ENCODE measurements around the gene KCNQ1. TPM values are rescaled to one million over a fixed set of nuclear protein-coding genes. Genes with fewer than 3 reads are reported as not detected.

The KCNQ1 gene
- total and polyA plus RNA-seq, 9 donors = 1.4 to 17.2 (median 3.8) TPM

DNA sequence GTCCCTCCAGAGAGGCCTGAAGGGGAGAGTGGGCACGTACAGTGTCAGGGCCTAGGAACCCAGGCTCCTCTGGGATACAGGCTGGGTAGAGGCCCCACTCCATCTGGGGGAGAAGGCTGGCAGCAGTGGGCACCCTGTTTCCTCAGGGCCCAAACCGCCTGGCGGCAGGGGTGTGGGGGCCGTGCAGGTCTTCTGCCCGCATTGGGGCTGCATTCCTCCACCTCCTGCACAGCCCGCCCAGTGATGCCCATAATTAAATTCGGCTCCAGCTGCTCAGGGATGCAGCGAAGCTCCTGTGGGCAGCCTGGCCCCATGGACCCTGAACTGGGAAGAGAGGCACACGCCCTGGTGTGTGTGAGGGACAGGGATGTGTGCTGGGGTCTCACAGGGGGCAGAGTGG, 219.6 kb downstream of the KCNQ1 start:
- no peak overlapping the region for H3K4me3 ChIP-seq
- WGBS, 3 donors = 87 to 93% (median 91%) methylated on average over 9 of the region's 9 CpGs
- no peaks in the 10 kb centered on the region for H3K36me3 ChIP-seq
- DNase-seq = peak in 1 of 5 donors; percentile 29
- no peaks in the 10 kb centered on the region for H3K9me3 ChIP-seq
- no peak for TF ChIP-seq EP300 (IDR thresholded peaks at IDR 0.05)
- TF ChIP-seq, protein P1, sequence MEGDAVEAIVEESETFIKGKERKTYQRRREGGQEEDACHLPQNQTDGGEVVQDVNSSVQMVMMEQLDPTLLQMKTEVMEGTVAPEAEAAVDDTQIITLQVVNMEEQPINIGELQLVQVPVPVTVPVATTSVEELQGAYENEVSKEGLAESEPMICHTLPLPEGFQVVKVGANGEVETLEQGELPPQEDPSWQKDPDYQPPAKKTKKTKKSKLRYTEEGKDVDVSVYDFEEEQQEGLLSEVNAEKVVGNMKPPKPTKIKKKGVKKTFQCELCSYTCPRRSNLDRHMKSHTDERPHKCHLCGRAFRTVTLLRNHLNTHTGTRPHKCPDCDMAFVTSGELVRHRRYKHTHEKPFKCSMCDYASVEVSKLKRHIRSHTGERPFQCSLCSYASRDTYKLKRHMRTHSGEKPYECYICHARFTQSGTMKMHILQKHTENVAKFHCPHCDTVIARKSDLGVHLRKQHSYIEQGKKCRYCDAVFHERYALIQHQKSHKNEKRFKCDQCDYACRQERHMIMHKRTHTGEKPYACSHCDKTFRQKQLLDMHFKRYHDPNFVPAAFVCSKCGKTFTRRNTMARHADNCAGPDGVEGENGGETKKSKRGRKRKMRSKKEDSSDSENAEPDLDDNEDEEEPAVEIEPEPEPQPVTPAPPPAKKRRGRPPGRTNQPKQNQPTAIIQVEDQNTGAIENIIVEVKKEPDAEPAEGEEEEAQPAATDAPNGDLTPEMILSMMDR (IDR thresholded peaks at IDR 0.05) = no peak
- no peak for TF ChIP-seq POLR2A (IDR thresholded peaks at IDR 0.05)
- no peak overlapping the region for H3K27ac ChIP-seq
- no peaks in the 10 kb centered on the region for H3K4me1 ChIP-seq (ENCODE audit: insufficient read depth)
- intact Hi-C loops (cut with DNase I) = no loop called here
- H3K27me3 ChIP-seq = no peaks in the 10 kb centered on the region

DNA sequence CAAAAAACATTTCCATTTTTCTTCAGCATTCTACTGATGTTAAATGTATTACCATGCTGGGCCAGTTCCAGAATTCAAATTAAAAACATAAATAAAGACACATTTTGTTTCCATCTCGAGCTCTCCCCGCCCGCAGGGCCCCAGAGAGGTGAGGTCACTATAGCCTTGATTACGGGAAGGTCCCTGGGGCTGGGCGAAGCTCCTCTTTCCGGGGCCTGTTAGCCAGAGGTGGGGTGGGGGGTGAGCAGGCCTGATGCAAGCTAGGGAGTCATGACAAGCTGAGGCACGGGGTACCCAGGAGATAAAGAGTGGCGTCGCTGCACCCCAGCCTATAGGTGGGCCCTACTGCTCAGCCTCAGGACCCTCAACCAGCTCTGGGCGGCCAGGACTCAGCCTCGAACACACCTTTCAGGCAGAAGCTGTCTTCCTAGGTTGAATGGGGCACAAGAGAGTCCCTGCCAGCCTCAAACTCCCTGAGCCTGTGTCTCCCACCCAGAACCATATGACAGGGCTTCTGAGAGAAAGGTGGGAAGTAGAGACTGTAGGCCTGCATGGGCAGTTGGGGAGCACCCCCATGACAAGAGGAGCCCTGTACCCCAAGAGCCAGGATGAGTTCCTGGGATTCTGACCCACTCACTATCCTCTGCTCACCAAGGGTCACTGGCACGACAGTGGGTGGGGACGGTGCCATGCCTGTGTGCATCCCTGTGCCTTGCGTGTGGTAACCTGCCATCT, 220.2 kb downstream of the KCNQ1 start:
- TF ChIP-seq POLR2A (IDR thresholded peaks at IDR 0.05) = no peak
- no peak for TF ChIP-seq EP300 (IDR thresholded peaks at IDR 0.05)
- TF ChIP-seq, protein P1 (IDR thresholded peaks at IDR 0.05) = no peak
- no peak overlapping the region for H3K4me3 ChIP-seq
- H3K27me3 ChIP-seq = no peaks in the 10 kb centered on the region
- 70 to 82% (median 76%) methylated on average over 14 of the region's 14 CpGs for WGBS, 3 donors
- H3K27ac ChIP-seq = no peak overlapping the region
- H3K36me3 ChIP-seq = no peaks in the 10 kb centered on the region
- DNase-seq = no peak
- H3K4me1 ChIP-seq (ENCODE audit: insufficient read depth) = no peaks in the 10 kb centered on the region
- no peaks in the 10 kb centered on the region for H3K9me3 ChIP-seq
- intact Hi-C loops (cut with DNase I) = no loop called here

DNA sequence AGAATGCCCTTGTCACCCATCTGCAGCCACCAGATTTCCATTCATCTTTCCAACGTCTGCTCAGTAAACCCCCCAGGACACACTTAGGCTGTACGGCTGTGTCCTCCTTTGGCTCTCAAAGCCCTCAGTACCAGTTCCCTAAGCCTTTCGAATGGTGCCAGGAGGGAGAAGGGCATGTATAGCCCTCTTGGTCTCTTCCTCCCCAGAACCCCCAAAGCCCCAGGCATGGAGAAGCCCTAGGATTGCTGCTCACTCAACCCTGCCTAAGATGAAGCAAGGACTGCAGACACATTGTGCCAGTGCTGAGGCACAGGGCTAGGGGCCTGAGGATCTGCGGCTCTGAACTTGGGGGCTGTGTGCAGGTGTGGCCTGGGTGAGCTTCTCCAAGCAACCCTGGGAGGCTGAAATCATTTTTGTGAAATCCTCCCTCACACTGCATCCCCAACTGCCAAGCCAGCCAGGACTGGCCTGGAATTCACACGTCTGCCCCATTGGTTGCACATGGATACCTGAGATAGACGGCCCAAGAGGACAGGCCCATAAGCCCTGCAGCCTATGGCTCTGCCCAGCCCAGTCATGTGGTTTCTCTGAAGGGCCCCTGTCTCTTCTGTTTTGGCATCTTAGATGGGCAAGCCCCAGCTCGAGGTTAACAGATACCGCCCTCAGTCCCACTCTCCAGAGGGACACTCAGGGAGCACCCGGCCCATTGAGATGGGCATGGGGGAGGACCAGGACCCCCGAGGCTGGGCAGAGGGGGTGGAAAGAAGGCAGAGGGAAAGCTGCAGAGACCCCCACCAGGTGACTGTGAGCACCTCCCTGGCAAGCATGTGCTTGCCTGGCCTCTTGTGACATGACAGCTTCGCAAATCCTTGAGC, 221.0 kb downstream of the KCNQ1 start:
- no peak overlapping the region for H3K27ac ChIP-seq
- 84 to 87% (median 86%) methylated on average over 11 of the region's 11 CpGs for WGBS, 3 donors
- TF ChIP-seq POLR2A (IDR thresholded peaks at IDR 0.05) (no peak), EP300 (IDR thresholded peaks at IDR 0.05) (no peak)
- TF ChIP-seq, protein P1 (IDR thresholded peaks at IDR 0.05) = no peak
- DNase-seq = peak in 1 of 5 donors; percentile 8
- H3K36me3 ChIP-seq = no peaks in the 10 kb centered on the region
- no peaks in the 10 kb centered on the region for H3K27me3 ChIP-seq
- H3K4me1 ChIP-seq (ENCODE audit: insufficient read depth) = no peaks in the 10 kb centered on the region
- no peaks in the 10 kb centered on the region for H3K9me3 ChIP-seq
- intact Hi-C loops (cut with DNase I) = no loop called here
- H3K4me3 ChIP-seq = no peak overlapping the region

DNA sequence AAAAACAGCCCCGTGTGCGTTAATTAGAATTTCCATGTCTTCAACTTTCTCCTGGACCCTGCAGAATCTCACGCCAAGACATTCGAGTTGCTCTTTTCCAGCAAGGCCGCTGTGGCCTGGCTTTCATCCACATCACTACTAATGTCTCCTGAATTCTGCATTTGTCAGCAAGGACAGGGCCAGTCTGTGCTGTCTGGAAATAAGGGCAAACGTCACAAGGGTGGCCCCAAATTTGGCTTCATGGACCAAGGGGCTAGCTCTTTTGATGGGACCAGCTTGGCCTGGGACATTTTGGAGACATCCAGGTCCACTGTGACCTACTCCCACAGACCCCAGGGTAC, 221.6 kb downstream of the KCNQ1 start:
- TF ChIP-seq, protein P1 (IDR thresholded peaks at IDR 0.05) = no peak
- TF ChIP-seq POLR2A (IDR thresholded peaks at IDR 0.05) (no peak), EP300 (IDR thresholded peaks at IDR 0.05) (no peak)
- no peak overlapping the region for H3K4me3 ChIP-seq
- no peak overlapping the region for H3K27ac ChIP-seq
- H3K36me3 ChIP-seq = no peaks in the 10 kb centered on the region
- no peaks in the 10 kb centered on the region for H3K9me3 ChIP-seq
- intact Hi-C loops (cut with DNase I) = no loop called here
- DNase-seq = peak in 2 of 5 donors; percentile 54 to 60
- whole genome bisulfite sequencing, 3 donors = 56 to 62% (median 60%) methylated on average over 6 of the region's 6 CpGs
- H3K4me1 ChIP-seq (ENCODE audit: insufficient read depth) = no peaks in the 10 kb centered on the region
- no peaks in the 10 kb centered on the region for H3K27me3 ChIP-seq
